HK-2 (cell line): ENCODE measurements around the gene PIGP.
"Not testable (repeated sequence)": the region's sequence is repeated elsewhere in the genome, so short reads cannot be mapped to it uniquely, and the experiment has no call there.

Experiments used
- DNase-seq: peaks from one replicate; pipeline ENCODE4 v3.0.0-alpha.2; 2018; ENCODE audit not compliant: unreplicated experiment

Gene PIGP

GRCh38 chr21:37076087-37076850, 3.4 kb upstream of the PIGP start:
- no peak for DNase-seq

- no peak for DNase-seq
These were observed 2.4 kb upstream of the PIGP start for GRCh38 chr21:37075214-37075770.

- no peak for DNase-seq
These were observed 1.7 kb upstream of the PIGP start for GRCh38 chr21:37074546-37074945.

GRCh38 chr21:37074197-37074510, 1.3 kb upstream of the PIGP start:
- DNase-seq: peak; percentile 22

GRCh38 chr21:37073417-37074196, 736 bp upstream of the PIGP start:
- DNase-seq: peak; percentile 52

- no peak for DNase-seq
These were observed 440 bp downstream of the PIGP start for GRCh38 chr21:37072274-37072987.

GRCh38 chr21:37071561-37072273, 1.2 kb downstream of the PIGP start:
- peak; percentile 11 for DNase-seq

GRCh38 chr21:37065561-37066177, 7.2 kb downstream of the PIGP start:
- DNase-seq: no peak

- DNase-seq: no peak
These were observed 8.0 kb downstream of the PIGP start for GRCh38 chr21:37064841-37065240.

- no peak for DNase-seq
These were observed 9.4 kb downstream of the PIGP start for GRCh38 chr21:37063433-37063832.

GRCh38 chr21:37062593-37062935, 10.3 kb downstream of the PIGP start:
- no peak for DNase-seq

GRCh38 chr21:37061926-37062592, 10.8 kb downstream of the PIGP start:
- no peak for DNase-seq

- DNase-seq: peak; percentile 57
These were observed 12.6 kb downstream of the PIGP start for GRCh38 chr21:37060296-37060695.

- no peak for DNase-seq
These were observed 13.7 kb downstream of the PIGP start for GRCh38 chr21:37059181-37059580.

GRCh38 chr21:37058261-37058660, 14.6 kb downstream of the PIGP start:
- DNase-seq: no peak

- DNase-seq: no peak
These were observed 15.3 kb downstream of the PIGP start for GRCh38 chr21:37057614-37058013.

GRCh38 chr21:37055271-37055855, 17.5 kb downstream of the PIGP start:
- no peak for DNase-seq

GRCh38 chr21:37049741-37050140, 23.1 kb downstream of the PIGP start:
- DNase-seq: not testable (repeated sequence)

GRCh38 chr21:37047079-37047478, 25.8 kb downstream of the PIGP start:
- no peak for DNase-seq

GRCh38 chr21:37045556-37045955, 27.3 kb downstream of the PIGP start:
- no peak for DNase-seq
